NT2/D1 (cell line): ENCODE data around the gene SEMA3C.
A peak's percentile ranks its signal among the peaks of the same experiment; 100 is the strongest.

Experiments
- DNase-seq: peaks from one replicate; pipeline ENCODE4 v3.0.0-alpha.2; 2011; ENCODE audit warnings: low read depth, low spot score
- H3K27me3 ChIP-seq: 2 replicates; pipeline ENCODE4 v1.6.0; 2011; ENCODE audit warnings: mild to moderate bottlenecking; ENCODE audit not compliant: insufficient read length, insufficient read depth
- H3K36me3 ChIP-seq: 2 replicates; pipeline ENCODE4 v1.6.1; 2011; ENCODE audit warnings: mild to moderate bottlenecking, low read length, mixed read lengths; ENCODE audit not compliant: insufficient read depth, insufficient read length
- H3K4me1 ChIP-seq: 2 replicates; pipeline ENCODE4 v1.5.1; 2011; ENCODE audit not compliant: insufficient read depth, insufficient read length
- H3K4me3 ChIP-seq: 2 replicates; pipeline ENCODE4 v1.5.1; 2011; ENCODE audit warnings: low read depth; ENCODE audit not compliant: insufficient read length
- H3K9ac ChIP-seq: 2 replicates; pipeline ENCODE4 v1.6.0; 2011; ENCODE audit warnings: low read depth; ENCODE audit not compliant: insufficient read length
- H3K9me3 ChIP-seq: 2 replicates; pipeline ENCODE4 v1.5.1; 2011; ENCODE audit warnings: mild to moderate bottlenecking, low read length; ENCODE audit not compliant: insufficient read depth
- SUZ12 ChIP-seq: IDR thresholded peaks from 2 replicates; pipeline ENCODE4 v1.6.1; 2011; ENCODE audit not compliant: insufficient read length, insufficient read depth; ENCODE audit errors: extremely low read depth
- YY1 ChIP-seq: IDR thresholded peaks from 2 replicates; pipeline ENCODE4 v1.6.1; 2011; ENCODE audit not compliant: insufficient read length, insufficient read depth
- ZNF274 ChIP-seq: IDR thresholded peaks from 2 replicates; pipeline ENCODE4 v1.6.1; 2011; ENCODE audit warnings: mild to moderate bottlenecking, low read depth, low read length

The SEMA3C gene

GRCh38 chr7:80783186-80783677 lies 135.6 kb downstream of the SEMA3C start:
- Histone ChIP-seq H3K4me1 (no peaks in the 10 kb centered on the region), H3K4me3 (no peak overlapping the region)
- DNase-seq, result no peak

GRCh38 chr7:80781561-80781979 lies 137.3 kb downstream of the SEMA3C start:
- no peaks in the 10 kb centered on the region for H3K4me1 ChIP-seq

More at GRCh38 chr7:80783186-80783677, 135.6 kb downstream of the SEMA3C start:
- no peak overlapping the region for H3K9ac ChIP-seq
- H3K36me3 ChIP-seq, result no peaks in the 10 kb centered on the region
- no peak for TF ChIP-seq SUZ12
- no peak for TF ChIP-seq YY1
- H3K27me3 ChIP-seq, result no peaks in the 10 kb centered on the region
- no peaks in the 10 kb centered on the region for H3K9me3 ChIP-seq

GRCh38 chr7:80781146-80781545 lies 137.7 kb downstream of the SEMA3C start:
- Histone ChIP-seq H3K36me3 (no peaks in the 10 kb centered on the region), H3K9me3 (no peaks in the 10 kb centered on the region), H3K27me3 (no peaks in the 10 kb centered on the region), H3K4me3 (no peak overlapping the region), H3K4me1 (no peaks in the 10 kb centered on the region), H3K9ac (no peak overlapping the region)
- DNase-seq, result no peak
- TF ChIP-seq ZNF274 (no peak), YY1 (no peak), SUZ12 (no peak)

More at GRCh38 chr7:80781561-80781979, 137.3 kb downstream of the SEMA3C start:
- H3K36me3 ChIP-seq, result no peaks in the 10 kb centered on the region
- no peak overlapping the region for H3K9ac ChIP-seq
- no peaks in the 10 kb centered on the region for H3K27me3 ChIP-seq
- no peak for TF ChIP-seq ZNF274
- no peak for TF ChIP-seq YY1
- no peak for TF ChIP-seq SUZ12
- peak; percentile 59 for DNase-seq
- no peak overlapping the region for H3K4me3 ChIP-seq
- H3K9me3 ChIP-seq, result no peaks in the 10 kb centered on the region

GRCh38 chr7:80779456-80779855 lies 139.4 kb downstream of the SEMA3C start:
- H3K4me3 ChIP-seq, result no peak overlapping the region
- H3K9ac ChIP-seq, result no peak overlapping the region
- H3K27me3 ChIP-seq, result peaks cover 8% of the 10 kb centered on the region
- TF ChIP-seq ZNF274 (no peak), SUZ12 (no peak), YY1 (no peak)
- H3K4me1 ChIP-seq, result no peaks in the 10 kb centered on the region
- H3K9me3 ChIP-seq, result no peaks in the 10 kb centered on the region
- no peaks in the 10 kb centered on the region for H3K36me3 ChIP-seq
- DNase-seq, result no peak

- Histone ChIP-seq H3K4me3 (no peak overlapping the region), H3K4me1 (no peaks in the 10 kb centered on the region), H3K27me3 (peaks cover 31% of the 10 kb centered on the region), H3K36me3 (no peaks in the 10 kb centered on the region), H3K9me3 (no peaks in the 10 kb centered on the region), H3K9ac (no peak overlapping the region)
- no peak for DNase-seq
- TF ChIP-seq SUZ12 (no peak), ZNF274 (no peak), YY1 (no peak)
These were observed 143.0 kb downstream of the SEMA3C start for GRCh38 chr7:80775897-80776296.

GRCh38 chr7:80775482-80775881 lies 143.4 kb downstream of the SEMA3C start:
- TF ChIP-seq ZNF274 (no peak), YY1 (no peak), SUZ12 (no peak)
- peaks cover 35% of the 10 kb centered on the region for H3K27me3 ChIP-seq
- H3K36me3 ChIP-seq, result no peaks in the 10 kb centered on the region
- no peaks in the 10 kb centered on the region for H3K9me3 ChIP-seq
- no peaks in the 10 kb centered on the region for H3K4me1 ChIP-seq
- H3K9ac ChIP-seq, result no peak overlapping the region
- no peak overlapping the region for H3K4me3 ChIP-seq
- no peak for DNase-seq

- no peaks in the 10 kb centered on the region for H3K36me3 ChIP-seq
- H3K9me3 ChIP-seq, result no peaks in the 10 kb centered on the region
- H3K4me1 ChIP-seq, result no peaks in the 10 kb centered on the region
These were observed 144.0 kb downstream of the SEMA3C start for GRCh38 chr7:80774843-80775242.

More at GRCh38 chr7:80774843-80775242, 144.0 kb downstream of the SEMA3C start:
- peaks cover 41% of the 10 kb centered on the region for H3K27me3 ChIP-seq
- DNase-seq, result no peak
- no peak overlapping the region for H3K4me3 ChIP-seq
- TF ChIP-seq SUZ12 (no peak), ZNF274 (no peak), YY1 (no peak)
- no peak overlapping the region for H3K9ac ChIP-seq
